GM21423 (cell line): ENCODE data around the gene SMKR1.
"Not testable (repeated sequence)": the region's sequence is repeated elsewhere in the genome, so short reads cannot be mapped to it uniquely, and the experiment has no call there.

Experiments
- ATAC-seq: cut with Tn5 transposase; IDR thresholded peaks from one replicate; pipeline ENCODE4 v1.9.1; 2021; ENCODE audit warnings: mild to moderate bottlenecking, moderate library complexity; ENCODE audit not compliant: unreplicated experiment

The SMKR1 gene

DNA sequence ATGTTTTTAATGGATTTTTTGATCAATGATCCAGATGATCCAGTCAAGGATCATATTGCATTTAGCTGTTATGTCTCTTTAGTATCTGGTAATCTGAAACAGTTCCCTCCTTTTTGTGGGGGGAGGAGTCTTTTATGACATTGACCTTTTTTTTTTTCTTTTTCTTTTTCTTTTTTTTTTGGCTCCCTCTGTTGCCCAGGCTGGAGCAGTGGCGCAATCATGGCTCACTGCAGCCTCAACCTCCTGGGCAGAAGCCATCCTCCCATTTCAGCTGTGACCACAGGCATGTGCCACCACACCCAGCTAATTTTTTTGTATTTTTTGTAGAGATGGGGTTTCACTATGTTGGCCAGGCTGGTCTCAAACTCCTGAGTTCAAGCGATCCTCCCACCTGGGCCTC, 22.1 kb downstream of the SMKR1 start:
- not testable (repeated sequence) for ATAC-seq

DNA sequence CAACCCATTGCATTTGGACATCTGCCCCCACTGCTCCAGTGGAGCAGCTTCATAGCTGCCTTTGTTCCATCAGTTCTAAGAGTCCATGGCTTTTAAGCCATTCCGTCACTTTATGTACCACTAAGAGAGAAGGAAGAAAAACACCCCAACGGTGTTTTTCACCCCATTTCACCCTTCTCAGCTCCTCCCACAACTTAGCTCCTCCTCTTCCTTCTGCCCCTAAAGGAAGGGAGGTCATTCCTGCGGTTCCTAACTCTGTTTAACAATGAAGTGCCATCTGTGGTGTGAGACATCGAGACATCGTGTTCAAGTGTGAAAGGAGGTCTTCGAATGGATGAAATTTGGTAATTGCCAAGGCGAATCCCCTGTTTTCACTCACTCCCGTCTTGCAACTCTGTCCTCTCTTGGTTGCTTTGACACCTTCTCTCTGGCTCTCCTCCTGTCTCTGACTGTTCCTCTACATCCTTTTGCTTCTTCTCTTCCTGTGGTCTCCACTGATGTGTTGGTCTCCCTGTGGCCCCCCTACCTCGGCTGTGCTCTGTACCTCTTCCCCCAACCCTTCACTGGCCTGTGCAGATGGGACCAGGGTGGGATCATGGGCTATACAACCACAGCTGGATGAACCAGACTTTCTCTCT, 23.0 kb downstream of the SMKR1 start:
- no peak for ATAC-seq

DNA sequence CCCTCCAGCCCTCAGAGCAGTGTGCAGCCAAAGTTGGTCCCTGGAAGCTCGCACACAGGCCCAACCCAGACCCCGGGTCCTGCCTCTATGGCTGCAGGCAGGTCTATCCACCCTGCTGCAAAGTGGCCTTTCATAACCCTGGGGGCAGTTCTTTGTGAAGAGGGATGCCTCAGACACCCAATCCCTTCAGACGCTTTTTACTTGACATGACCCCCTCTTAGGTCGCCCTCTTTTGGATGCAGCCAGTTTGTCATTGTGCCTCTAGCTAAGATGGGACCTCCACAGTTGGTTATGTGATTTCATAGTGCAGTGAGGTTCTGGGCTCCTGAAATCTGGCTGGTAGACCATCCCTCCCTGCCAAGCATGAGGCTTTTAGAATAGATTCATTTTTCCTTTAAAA, 27.3 kb downstream of the SMKR1 start:
- no peak for ATAC-seq

DNA sequence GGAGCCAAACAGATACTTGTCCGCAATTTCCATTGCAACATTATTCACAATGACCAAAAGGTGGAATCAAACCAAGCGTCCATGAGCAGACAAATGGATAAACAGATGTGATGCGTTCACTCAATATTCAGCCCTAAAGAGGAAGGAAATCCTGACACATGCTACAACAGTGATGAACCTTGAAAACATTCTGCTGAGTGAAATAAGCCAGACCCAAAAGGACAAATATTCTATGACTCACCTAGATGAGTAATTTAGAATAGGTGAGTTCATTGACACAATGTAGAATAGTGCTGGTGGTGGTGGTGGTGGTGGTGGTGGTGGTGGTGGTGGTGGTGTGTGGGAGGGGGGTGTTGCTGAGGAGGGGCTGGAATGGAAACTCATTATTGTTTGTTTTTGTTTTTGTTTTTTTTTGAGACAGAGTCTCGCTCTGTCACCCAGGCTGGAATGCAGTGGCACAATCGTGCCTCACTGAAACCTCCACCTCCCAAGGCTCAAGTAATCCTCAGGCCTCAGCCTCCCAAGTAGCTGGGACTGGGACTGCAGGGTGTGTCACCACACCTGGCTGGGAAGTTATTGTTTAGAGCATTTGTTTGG, 28.6 kb downstream of the SMKR1 start:
- no peak for ATAC-seq

DNA sequence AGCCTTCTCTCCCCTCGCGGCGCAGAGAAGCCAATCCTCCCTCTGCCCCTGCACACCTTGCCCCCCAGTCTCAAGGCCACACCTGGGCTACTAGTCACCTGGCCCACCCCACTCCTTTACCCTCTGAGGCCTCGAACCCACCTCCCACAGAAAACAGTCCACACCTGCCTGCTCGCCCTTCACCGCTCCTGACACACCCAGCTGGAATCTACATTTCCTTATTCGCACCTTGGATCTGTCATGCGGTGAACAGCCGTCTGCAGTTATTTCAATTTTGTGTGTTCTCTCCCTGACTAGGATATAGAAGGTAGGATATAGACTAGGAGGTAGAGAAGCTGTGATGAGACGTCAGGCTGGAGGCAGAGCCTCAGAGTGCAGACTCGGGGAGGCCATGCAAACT, 29.4 kb downstream of the SMKR1 start:
- no peak for ATAC-seq

DNA sequence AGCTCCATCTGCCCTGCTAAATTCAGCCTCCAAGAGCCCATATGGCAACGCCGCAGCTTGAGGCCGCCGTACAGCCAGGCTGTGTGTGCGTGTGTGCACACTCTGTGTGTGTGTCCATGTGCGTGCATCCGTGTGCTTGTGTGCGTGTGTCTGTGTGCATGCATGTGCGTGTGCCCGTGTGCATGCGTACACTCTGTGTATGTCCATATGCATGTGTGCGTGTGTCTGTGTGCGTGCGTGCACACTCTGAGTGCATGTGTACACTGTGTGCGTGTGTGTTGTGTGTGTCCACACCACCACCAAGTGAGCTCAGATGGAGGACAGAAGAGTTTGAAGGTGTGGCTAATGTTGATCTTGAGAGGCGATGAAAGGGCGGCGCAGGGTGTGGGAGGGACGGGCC, 30.0 kb downstream of the SMKR1 start:
- ATAC-seq = no peak

DNA sequence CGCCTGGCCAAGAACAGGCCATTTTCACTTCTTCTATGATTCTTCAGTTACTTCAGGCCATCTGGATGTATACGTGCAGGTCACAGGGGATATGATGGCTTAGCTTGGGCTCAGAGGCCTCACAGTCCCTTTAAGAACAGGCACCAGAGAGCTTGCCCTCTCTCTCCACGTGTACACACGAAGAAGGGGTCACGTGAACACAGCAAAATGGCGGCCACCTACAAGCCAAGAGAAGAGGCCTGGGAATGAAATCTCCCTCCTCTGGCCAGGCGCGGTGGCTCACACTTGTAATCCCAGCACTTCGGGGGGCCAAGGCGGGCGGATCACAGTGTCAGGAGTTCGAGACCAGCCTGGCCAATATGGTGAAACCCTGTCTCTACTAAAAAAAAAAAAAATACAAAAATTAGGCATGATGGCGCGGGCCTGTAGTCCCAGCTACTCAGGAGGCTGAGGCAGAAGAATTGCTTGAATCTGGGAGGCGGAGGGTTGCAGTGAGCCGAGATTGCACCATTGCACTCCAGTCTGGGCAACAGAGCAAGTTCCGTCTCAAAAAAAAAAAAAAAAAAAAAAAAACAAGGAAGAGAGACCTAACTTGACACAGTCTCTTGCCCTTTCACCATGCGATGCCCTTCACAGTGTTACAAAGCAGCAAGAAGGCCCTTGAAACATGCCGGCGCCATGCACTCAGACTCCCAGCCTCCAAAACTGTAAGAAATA, 32.4 kb downstream of the SMKR1 start:
- ATAC-seq = not testable (repeated sequence)

DNA sequence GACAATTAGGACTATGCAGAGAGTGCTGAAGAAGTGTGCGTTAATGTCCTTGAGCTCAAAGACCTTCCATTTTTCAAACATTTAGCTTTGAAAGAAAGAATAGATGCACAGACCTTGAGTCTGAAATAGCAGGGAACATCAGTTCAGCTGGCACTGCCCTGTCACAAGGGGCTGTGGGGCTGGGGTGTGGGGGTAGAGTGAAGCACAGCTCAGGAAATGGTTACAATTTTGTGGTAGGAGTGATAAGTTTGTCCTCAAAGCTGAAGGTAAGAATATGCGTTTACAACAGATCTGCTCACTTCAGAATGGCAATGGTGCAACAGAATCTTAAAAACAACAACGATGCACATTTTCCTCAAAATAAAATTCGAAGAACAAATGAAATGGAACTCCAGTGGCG, 33.6 kb downstream of the SMKR1 start:
- no peak for ATAC-seq

DNA sequence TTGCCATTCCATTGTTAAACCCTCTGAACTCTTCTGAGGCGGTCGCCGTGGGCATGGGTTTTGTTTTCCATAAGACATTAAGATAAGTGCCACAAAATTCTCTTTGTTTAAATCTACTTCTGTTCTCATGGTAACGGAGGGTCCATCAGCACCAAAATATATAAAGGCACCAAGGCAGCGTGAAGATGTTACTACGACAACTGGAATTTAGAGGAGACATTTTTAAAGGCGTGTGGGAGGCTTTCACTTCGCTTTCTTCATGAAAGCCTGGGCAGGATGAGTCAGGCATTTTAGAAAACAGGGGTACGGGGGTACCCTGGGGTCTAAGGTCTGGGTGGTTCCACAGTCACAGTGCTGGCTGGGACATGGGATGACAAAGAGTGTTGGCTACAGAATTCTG, 34.0 kb downstream of the SMKR1 start:
- ATAC-seq = no peak

DNA sequence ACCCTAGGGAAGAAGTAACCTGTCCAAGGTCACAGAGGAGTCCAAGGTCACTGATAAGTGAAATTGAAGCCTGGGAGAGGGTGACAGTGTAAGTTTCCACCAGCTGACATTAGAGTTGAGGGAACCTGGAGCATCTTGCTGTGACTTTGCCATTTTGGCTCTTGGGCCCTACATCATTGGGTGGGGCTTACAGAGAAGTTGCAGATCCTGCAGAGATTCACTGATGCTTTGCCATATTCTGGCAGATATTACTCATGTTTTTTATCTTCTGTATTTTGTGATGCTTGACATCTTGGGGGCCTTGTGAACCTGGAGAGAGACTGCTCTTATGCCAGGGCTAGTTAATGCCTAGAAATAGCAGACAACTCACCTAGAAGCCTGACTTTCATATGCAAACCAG, 36.5 kb downstream of the SMKR1 start:
- ATAC-seq = no peak

DNA sequence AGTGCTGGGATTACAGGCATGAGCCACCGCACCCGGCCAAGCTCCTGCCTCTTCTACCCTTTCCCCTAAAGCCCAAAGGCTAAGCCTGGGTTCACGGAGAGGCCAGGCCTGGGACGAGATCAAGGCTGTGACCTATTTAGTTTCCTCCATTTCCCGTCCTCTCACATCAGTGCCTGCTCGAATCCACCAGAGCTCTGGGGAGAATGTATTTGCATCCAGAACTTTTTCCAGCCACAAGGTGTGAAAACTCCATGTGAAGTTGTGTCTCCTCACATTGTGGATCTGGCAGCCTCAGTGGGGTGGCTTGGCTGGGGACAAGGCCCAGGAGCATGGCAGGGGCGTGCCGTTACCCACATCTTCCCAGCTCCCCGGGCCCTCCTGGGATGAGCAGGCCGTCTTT, 38.0 kb downstream of the SMKR1 start:
- ATAC-seq = no peak

DNA sequence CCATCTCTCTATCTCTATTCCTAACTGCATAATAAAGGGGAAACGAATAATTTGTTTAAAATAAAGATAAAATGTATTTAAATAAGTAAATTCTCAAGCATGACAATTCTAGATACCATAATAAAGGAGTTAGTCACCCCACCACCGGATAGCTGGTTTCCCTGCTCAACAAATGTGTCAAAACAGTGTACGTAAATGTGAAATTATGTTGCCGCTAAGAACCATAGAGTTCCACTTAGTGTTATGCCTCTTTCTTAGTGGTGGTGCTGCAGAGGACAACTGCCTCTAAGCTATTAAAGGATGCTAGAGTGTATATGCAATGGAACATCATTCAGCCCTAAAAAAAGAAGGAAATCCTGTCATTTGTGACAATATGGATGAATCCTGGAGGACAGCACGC, 42.4 kb downstream of the SMKR1 start:
- no peak for ATAC-seq

DNA sequence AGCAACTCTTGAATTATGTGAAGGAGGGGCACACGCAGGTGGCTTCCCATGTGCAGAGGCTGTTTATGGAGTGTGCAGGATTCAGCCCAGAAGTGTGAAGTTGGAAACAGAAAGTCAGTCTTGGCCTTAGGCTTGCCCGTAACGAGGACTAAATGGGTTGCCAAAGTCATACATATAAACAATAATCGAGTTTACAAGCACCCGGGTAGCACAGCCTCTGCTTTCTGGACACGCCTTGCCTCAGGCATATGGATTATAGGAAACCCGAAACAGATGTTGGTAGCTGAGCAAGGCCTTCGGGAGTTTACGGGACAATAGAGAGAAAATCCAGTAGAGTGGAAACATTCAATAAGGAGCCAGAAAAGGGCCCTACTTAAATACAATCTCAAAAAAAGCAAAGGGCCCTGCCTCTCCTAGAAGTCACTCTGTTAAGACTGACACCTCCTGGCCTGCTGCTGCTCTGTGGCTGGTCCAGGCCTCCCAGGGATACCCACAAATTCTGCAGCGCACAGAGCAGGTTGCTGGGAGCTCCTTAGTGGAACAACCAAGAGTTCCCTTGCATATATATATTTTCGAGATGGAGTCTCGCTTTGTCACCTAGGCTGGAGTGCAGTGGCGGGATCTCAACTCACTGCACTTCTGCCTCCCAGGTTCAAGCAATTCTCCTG, 48.5 kb downstream of the SMKR1 start:
- no peak for ATAC-seq

DNA sequence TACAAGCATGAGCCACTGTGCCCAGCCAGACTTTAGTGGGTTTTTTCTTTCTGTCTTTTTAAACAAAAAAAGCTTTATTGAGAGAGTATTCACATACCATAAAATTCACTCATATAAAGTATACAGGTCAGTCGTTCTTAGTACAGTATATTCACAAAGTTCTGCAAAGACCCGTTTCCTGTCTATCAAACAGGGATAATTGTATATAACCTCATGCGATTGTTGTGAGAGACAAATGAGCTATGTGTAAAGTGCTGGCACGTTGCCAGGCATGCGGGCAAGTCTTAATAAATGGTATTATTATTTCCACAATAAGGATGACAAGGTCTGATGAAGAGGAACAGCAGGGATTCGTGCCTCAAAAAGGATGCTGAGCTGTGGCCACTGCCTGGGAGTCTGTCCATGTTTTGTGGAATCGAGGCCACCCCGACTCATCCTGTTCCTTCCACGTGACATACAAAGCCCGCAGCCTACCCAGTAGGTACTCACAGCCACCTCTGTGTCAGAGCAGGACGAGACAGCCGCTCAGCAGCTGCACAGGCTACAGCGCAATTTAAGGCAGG, 51.6 kb downstream of the SMKR1 start:
- ATAC-seq = no peak

DNA sequence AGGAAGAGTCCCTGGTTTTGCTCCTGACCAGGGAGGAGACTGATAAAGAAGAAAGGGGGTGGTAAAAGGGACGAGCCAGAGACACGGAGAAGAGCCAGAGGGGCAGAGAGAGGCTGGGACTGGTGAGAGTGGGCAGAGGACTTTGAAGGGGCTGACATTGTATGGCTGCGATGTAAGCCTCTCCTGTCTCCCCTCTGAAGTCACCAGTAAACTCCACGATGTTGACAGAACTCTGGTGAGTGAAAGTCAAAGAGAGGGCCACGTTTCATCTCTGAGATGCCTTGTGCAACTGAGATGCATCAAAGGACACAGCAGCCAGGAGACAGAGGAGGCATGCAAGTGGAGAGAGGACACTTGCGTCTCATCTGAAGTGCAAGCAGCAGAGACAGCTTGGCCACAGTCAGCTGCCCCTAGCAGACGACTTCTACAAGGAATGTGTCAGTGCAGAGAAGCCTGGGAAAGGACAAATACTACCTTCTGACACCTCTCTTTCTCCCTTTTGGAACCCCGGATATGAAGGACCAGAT, 54.3 kb downstream of the SMKR1 start:
- ATAC-seq = no peak

DNA sequence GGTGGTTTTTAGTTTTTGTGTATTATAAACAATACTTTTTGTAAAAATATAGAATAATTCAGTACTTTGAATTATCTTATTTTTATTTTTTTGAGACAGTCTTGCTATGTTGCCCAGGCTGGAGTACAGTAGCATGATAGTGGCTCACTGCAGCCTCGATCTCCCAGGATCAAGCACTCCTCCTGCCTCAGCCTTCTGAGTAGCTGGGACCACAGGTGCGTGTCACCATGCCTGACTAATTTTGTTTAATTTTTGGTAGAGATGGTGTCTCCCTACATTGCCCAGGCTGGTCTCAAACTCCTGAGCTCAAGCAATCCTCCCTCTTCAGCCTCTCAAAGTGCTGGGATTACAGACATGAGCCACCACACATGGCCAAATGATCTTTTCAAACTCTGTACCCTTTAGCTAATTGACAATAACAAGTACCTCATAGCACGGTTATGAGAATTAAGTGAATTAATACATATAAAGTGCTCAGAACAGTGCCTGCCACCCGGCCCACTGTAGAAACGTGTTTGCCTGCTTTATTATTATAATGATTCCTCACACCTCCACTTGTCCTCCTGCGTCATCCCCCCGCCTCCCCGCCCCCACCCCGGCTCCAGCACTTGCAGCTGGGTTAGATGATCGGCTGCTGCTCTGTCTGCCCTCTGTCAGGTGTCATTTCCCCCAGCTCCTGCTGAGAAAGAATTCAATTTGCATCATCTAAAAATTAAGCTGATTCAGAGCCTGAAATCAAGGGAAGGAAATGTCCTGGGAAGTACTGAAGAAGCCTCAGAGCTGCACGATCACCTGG, 55.6 kb downstream of the SMKR1 start:
- ATAC-seq = no peak

DNA sequence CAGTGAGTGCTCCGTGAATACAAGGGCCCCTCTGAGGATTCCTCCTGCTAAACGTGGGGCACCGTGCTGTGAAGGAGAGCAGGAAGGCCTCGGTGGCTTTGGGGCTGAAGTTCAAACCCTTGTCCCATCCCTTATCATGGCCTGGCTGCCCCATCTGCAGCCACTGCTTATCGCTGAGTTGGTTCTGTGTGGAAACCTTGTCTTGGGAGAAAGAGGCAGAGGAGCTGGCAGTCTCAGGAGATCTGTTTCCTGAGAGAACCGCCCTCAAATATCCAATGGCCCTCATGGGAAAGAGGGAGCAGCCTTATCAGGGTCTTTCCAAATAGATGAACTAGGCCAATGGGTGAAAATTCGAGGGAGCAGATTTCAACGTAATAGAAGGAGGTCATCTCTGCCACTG, 57.2 kb downstream of the SMKR1 start:
- ATAC-seq = no peak

DNA sequence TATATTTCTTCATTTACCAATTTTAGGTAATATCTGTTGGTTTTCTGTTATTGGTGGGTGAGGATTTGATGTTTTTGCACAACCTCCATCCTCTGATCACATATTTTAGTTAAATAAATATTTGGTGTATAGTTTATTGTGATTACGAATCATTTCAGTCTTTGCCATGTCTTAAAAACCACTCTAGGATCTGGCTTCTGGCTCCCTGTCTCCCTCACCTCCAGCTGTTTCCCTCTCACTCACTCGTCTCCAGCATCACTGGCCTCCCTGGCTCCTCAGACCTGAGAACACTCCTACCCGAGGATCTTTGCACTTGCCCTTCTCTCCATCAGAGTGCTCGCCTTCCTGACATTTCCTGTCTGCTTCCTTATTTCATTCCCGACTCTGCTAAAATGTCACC, 58.5 kb downstream of the SMKR1 start:
- ATAC-seq = no peak

DNA sequence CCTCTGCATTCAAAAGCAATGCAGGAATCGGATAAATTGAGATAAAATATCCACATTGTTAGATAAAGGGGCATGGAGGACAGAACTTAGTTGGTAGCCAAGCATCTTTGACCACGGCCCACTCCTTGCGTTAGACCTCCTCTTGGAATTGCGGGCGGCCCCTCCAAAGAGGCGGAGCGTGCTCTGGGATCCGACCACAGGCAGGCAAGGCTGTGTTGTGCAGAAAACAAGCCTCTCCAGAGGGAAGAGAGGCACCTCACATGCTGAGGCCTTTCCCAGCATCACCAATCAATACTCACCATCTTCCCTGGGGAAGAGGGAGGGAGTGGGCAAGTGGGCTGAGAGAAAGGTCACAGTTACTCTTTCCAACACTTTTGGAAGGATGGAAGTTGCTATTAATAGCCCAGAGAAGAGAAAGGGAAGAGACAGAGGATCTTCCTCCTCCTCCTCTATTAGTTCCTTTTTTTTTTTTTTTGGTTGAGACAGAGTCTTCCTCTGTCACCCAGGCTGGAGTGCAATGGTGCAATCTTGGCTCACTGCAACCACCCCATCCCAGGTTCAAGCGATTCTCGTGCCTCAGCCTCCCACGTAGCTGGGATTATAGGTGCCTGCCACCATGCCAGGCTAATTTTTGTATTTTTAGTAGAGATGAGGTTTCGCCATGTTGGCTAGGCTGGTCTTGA, 59.5 kb downstream of the SMKR1 start:
- ATAC-seq = no peak
